HepG2 (cell line): Measurements from ENCODE around the gene COL8A1. TPM values are rescaled to one million over a fixed set of nuclear protein-coding genes. Genes with fewer than 3 reads are reported as not detected.

ENCODE experiments used
- ATAC-seq: fragments of 200-7000 bp; cut with Tn5 transposase; 3 replicates; pipeline ENCODE4 v1.9.1; 2020; ENCODE audit warnings: mild to moderate bottlenecking, moderate library complexity
- BruUV-seq: library from RNA; stranded (reverse); fragments of 400-500 nt; replicated peaks from 2 replicates; lab custom pipeline; 2021; lab: Mats Ljungman, UMichigan
- CTCF ChIA-PET: fragments of 300-600 bp; formaldehyde crosslinking; extraction: SDS; loops from one replicate; lab custom pipeline; 2021; ENCODE audit warnings: low total read pairs, inconsistent platforms, low intra/inter-chr PET ratio; lab: Yijun Ruan, JAX
- POLR2A ChIA-PET: fragments of 350-600 bp; sonication (Branson Sonifier 250); formaldehyde crosslinking; loops from one replicate; lab custom pipeline; 2020; ENCODE audit warnings: antibody characterized with exemption, inconsistent platforms; lab: Yijun Ruan, JAX
- DNase-seq: peaks from one replicate; pipeline ENCODE4 v3.0.0-alpha.2; 2015; ENCODE audit warnings: low spot score
- FAIRE-seq: peaks from 3 replicates; lab custom pipeline; 2011; peaks lifted over from hg19 to GRCh38; lab: Jason Lieb, UNC
- H2AFZ ChIP-seq: one replicate; pipeline ENCODE4 v1.6.1; 2011; ENCODE audit warnings: low read length, inconsistent platforms
- H3K27ac ChIP-seq: fragments of 300-600 bp; 3 replicates; pipeline ENCODE4 v1.8.0; 2011; ENCODE audit warnings: mixed run types, mild to moderate bottlenecking, mixed read lengths, low read length, inconsistent platforms; ENCODE audit not compliant: insufficient read depth; ENCODE audit errors: extremely low read length
- H3K27me3 ChIP-seq, 2 experiments: fragments of 200-600 bp in 1 of 2; 2 replicates in 1 of 2; 3 replicates in 1 of 2; pipeline versions ENCODE4 v1.6.0 to v1.8.0; 2011; ENCODE audit warnings: low read length in 2 of 2, mild to moderate bottlenecking in 2 of 2, moderate library complexity in 2 of 2, inconsistent platforms in 1 of 2; ENCODE audit not compliant: insufficient read depth in 2 of 2, control insufficient read depth in 1 of 2
- H3K36me3 ChIP-seq, 2 experiments: fragments of 200-600 bp in 1 of 2; replicated peaks in 1 of 2; 2 replicates in 1 of 2; 3 replicates in 1 of 2; pipeline versions ENCODE4 v1.5.1 to v1.8.0; 2011; ENCODE audit warnings: low read length in 2 of 2, inconsistent platforms in 1 of 2; ENCODE audit not compliant: insufficient read depth in 2 of 2, control insufficient read depth in 1 of 2
- H3K4me1 ChIP-seq: 2 replicates; pipeline ENCODE4 v1.5.1; 2012; ENCODE audit warnings: low read length, inconsistent platforms; ENCODE audit not compliant: insufficient read depth
- H3K4me2 ChIP-seq: 2 replicates; pipeline ENCODE4 v1.6.0; 2011; ENCODE audit warnings: low read depth, low read length, inconsistent platforms
- H3K4me3 ChIP-seq, 3 experiments: fragments of 200-600 bp in 1 of 3; sonication (generic), shearing (Covaris generic) in 1 of 3; replicated peaks in 1 of 3; 2 replicates each; pipeline ENCODE4 v1.5.1; 2011 to 2016; ENCODE audit warnings: low read length in 3 of 3, inconsistent platforms in 2 of 3, low read depth in 2 of 3, mild to moderate bottlenecking in 2 of 3, control low read depth in 1 of 3, mixed read lengths in 1 of 3; ENCODE audit not compliant: insufficient read depth in 1 of 3
- H3K79me2 ChIP-seq: one replicate; pipeline ENCODE4 v1.6.1; 2011; ENCODE audit warnings: low read length, inconsistent platforms; ENCODE audit not compliant: insufficient read depth
- H3K9ac ChIP-seq: 2 replicates; pipeline ENCODE4 v1.6.0; 2011; ENCODE audit warnings: mild to moderate bottlenecking, low read depth, low read length, inconsistent platforms; ENCODE audit not compliant: insufficient read depth
- H3K9me3 ChIP-seq: 2 replicates; pipeline ENCODE4 v1.5.1; 2012; ENCODE audit warnings: mild to moderate bottlenecking, low read length
- H4K20me1 ChIP-seq: 2 replicates; pipeline ENCODE4 v1.6.0; 2011; ENCODE audit warnings: inconsistent platforms, mild to moderate bottlenecking, low read length, moderate library complexity; ENCODE audit not compliant: insufficient read depth
- GATA4 ChIP-seq: sonication (generic); IDR thresholded peaks from 2 replicates; pipeline ENCODE4 v1.6.1; 2016; ENCODE audit warnings: antibody characterized with exemption, low read depth, borderline replicate concordance
- HDAC1 ChIP-seq: sonication (generic); formaldehyde crosslinking; IDR thresholded peaks from 2 replicates; pipeline ENCODE4 v1.5.1; 2020; ENCODE audit warnings: mild to moderate bottlenecking, missing genetic modification reagents
- ONECUT2 ChIP-seq: sonication (generic); formaldehyde crosslinking; IDR thresholded peaks from 2 replicates; pipeline ENCODE4 v1.4.0; 2020; ENCODE audit warnings: missing genetic modification reagents
- RXRA ChIP-seq: sonication (generic); formaldehyde crosslinking; IDR thresholded peaks from 2 replicates; pipeline ENCODE4 v1.5.1; 2020; ENCODE audit warnings: missing genetic modification reagents
- SRSF4 ChIP-seq: fragments of 200-400 bp; formaldehyde crosslinking; IDR thresholded peaks from one replicate; pipeline ENCODE4 v1.6.1; 2018; ENCODE audit warnings: mild to moderate bottlenecking, low read depth, low read length, moderate library complexity; ENCODE audit not compliant: poor library complexity, severe bottlenecking
- STAG1 ChIP-seq: sonication (generic); formaldehyde crosslinking; IDR thresholded peaks from 2 replicates; pipeline ENCODE4 v1.4.0; 2020; ENCODE audit warnings: missing genetic modification reagents
- TOE1 ChIP-seq: sonication (generic); formaldehyde crosslinking; IDR thresholded peaks from 2 replicates; pipeline ENCODE4 v1.4.0; 2020; ENCODE audit warnings: mild to moderate bottlenecking, missing genetic modification reagents
- ZFP36 ChIP-seq: fragments of 150-350 bp; IDR thresholded peaks from 2 replicates; pipeline ENCODE4 v1.6.1; 2018; ENCODE audit warnings: borderline replicate concordance, low read length, low read depth; ENCODE audit not compliant: partially characterized antibody
- ZNF3 ChIP-seq: IDR thresholded peaks from 2 replicates; pipeline ENCODE4 v1.7.0; 2017; ENCODE audit warnings: inconsistent platforms
- ZNF703 ChIP-seq: sonication (generic); formaldehyde crosslinking; IDR thresholded peaks from 2 replicates; pipeline ENCODE4 v1.5.1; 2020; ENCODE audit warnings: missing genetic modification reagents, mild to moderate bottlenecking, moderate library complexity, borderline replicate concordance
- ZNF772 ChIP-seq: sonication (generic); formaldehyde crosslinking; IDR thresholded peaks from 2 replicates; pipeline ENCODE4 v1.5.0; 2020; ENCODE audit warnings: mild to moderate bottlenecking, missing genetic modification reagents
- WGBS: methylation state at CpG from one replicate; pipeline ENCODE4 v1.1.6; 2017; ENCODE audit warnings: low lambda C conversion rate; 5-methylcytosine and 5-hydroxymethylcytosine counted together
- in situ Hi-C: cut with HindIII; loops from 2 replicates; pipeline ENCODE4 v1.10.0; 2017; ENCODE audit warnings: low pct_unique_long_range_greater_than_20kb; ENCODE audit not compliant: extremely low pct_ligation_motif_present
- intact Hi-C: fragments of 100-400 bp; cut with micrococcal nuclease; formaldehyde crosslinking; loops from one replicate; pipeline ENCODE4 v1.10.0; 2022; ENCODE audit not compliant: unreplicated experiment
- polyA plus RNA-seq, 8 experiments: library from polyadenylated mRNA; depleted of rRNA in 3 of 8; stranded (reverse) in 7 of 8; unstranded in 1 of 8; fragments of >200 nt; fragmentation: Illumina TruSeq in 4 of 8; extraction: Trizol in 4 of 8; gene quantifications; 2 replicates each; pipeline versions ENCODE4 v1.2.1 to v1.2.3, GENCODE V29; 2011 to 2016; ENCODE audit warnings: low read depth in 4 of 8, missing spikeins in 1 of 8, mixed read lengths in 1 of 8; ENCODE audit not compliant: insufficient read depth in 1 of 8
- total RNA-seq, 5 experiments: library from RNA; depleted of rRNA; stranded (reverse); fragments of >200 nt; fragmentation: Illumina TruSeq; extraction: Trizol; gene quantifications; 2 replicates each; pipeline ENCODE4 v1.2.3, GENCODE V29; 2016; ENCODE audit warnings: low read depth in 1 of 5
- TF ChIP-seq, protein P1 (sequence below): sonication (generic); formaldehyde crosslinking; IDR thresholded peaks from 2 replicates; pipeline ENCODE4 v1.4.0; 2020; ENCODE audit warnings: missing genetic modification reagents, borderline replicate concordance
- TF ChIP-seq, protein P2 (sequence below): sonication (generic); formaldehyde crosslinking; IDR thresholded peaks from 2 replicates; pipeline ENCODE4 v1.5.1; 2020; ENCODE audit warnings: missing genetic modification reagents, mild to moderate bottlenecking, borderline replicate concordance
- TF ChIP-seq, protein P3 (sequence below): sonication (generic); formaldehyde crosslinking; IDR thresholded peaks from 2 replicates; pipeline ENCODE4 v1.5.0; 2020; ENCODE audit warnings: missing genetic modification reagents

Gene COL8A1
- total and polyA plus RNA-seq, 2 of the 13 experiments (the other 11 are each of a cell fraction or from before 2014, with no cell fraction given), result not detected

DNA sequence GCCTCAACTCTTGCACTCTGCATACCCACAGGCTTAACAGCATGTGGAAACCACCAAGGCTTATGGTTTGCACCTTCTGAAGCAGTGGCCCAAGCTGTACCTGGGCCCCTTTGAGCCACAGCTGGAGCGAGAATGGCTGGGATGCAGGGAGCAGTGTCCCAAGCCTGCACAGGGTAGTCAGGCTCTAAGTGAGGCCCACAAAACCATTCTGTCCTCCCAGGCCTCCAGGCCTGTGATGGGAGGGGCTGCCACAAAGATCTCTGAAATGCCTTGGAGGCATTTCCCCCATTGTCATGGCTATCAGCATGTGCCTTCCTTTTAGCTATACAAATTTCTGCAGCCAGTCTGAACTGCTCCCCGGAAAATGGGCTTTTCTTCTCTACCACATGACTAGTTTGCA is 166.8 kb downstream of the COL8A1 start:
- no peaks in the 10 kb centered on the region for H3K4me1 ChIP-seq
- no peak for DNase-seq
- TF ChIP-seq, protein P1, sequence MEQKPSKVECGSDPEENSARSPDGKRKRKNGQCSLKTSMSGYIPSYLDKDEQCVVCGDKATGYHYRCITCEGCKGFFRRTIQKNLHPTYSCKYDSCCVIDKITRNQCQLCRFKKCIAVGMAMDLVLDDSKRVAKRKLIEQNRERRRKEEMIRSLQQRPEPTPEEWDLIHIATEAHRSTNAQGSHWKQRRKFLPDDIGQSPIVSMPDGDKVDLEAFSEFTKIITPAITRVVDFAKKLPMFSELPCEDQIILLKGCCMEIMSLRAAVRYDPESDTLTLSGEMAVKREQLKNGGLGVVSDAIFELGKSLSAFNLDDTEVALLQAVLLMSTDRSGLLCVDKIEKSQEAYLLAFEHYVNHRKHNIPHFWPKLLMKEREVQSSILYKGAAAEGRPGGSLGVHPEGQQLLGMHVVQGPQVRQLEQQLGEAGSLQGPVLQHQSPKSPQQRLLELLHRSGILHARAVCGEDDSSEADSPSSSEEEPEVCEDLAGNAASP, result no peak
- no peak for TF ChIP-seq GATA4
- no peak for TF ChIP-seq SRSF4
- peak; percentile 58 for TF ChIP-seq ZFP36
- no peak for TF ChIP-seq RXRA
- TF ChIP-seq ZNF703 (CRISPR knock-in tag), result no peak
- TF ChIP-seq, all 625 proteins: peak for 1
- Histone ChIP-seq H3K36me3 (no peaks in the 10 kb centered on the region), H3K27ac (no peak overlapping the region), H4K20me1 (no peaks in the 10 kb centered on the region), H3K79me2 (no peaks in the 10 kb centered on the region), H3K9me3 (peaks cover 22% of the 10 kb centered on the region), H3K4me2 (no peak overlapping the region), H3K27me3 (no peaks in the 10 kb centered on the region), H3K4me3 (no peak overlapping the region), H3K9ac (no peak overlapping the region), H2AFZ (no peak overlapping the region)
- intact Hi-C loops (loop anchor here (5.0 kb wide), 1 partner anchor 633 kb away; no protein-coding TSS in a partner anchor), in situ Hi-C loops (loop anchor here (25.0 kb wide), 1 partner anchor 907 kb away; the partner anchor contains the start of gene TFG)
- ChIA-PET CTCF (no interaction called here), POLR2A (no interaction called here)
- WGBS, result 5% methylated on average over 1 of the region's 2 CpGs
- no peak for ATAC-seq
- no TSS peak for BruUV-seq
- no peak for FAIRE-seq

DNA sequence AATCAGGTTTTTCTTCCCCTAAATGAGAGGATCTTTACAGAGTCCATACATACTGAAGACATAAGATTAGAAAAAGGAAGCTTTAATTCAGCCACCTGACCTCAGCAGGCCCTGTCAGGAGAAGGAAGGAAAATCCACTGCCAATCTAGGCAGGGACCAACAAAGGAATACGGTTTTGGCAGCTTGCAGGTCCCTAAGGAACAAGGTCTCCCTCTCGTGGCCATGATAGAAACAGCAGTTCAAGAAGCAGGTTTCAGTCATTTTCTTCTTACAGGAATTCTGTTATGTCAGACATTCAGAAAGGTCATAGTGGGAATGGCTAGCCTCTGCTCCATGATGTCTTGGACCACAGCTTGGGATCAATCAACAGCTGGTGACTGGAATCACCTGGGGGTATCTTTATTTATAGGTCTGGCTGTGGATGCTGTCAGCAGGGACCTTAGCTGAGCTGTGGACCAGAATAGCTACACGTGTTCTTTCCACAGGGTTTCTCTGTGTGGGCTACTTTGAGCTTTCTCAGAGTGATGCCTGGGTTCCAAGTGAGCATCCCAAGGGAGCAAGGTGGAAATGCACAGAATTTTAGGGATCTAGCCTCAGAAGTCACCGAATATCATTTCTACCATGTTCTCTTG is 169.9 kb downstream of the COL8A1 start:
- intact Hi-C loops, result loop anchor here (5.0 kb wide), 1 partner anchor 636 kb away; no protein-coding TSS in a partner anchor
- FAIRE-seq, result peak; percentile 74
- no peak overlapping the region for H2AFZ ChIP-seq
- no peak overlapping the region for H3K4me2 ChIP-seq
- H3K9me3 ChIP-seq, result peaks cover 22% of the 10 kb centered on the region
- in situ Hi-C loops, result loop anchor here (25.0 kb wide), 1 partner anchor 904 kb away; the partner anchor contains the start of gene TFG
- H3K4me3 ChIP-seq, result no peak overlapping the region
- H3K4me1 ChIP-seq, result no peaks in the 10 kb centered on the region
- H3K27me3 ChIP-seq, result no peaks in the 10 kb centered on the region
- peak; percentile 55 for DNase-seq
- BruUV-seq, result no TSS peak
- peak; percentile 50; the same call in 2 of the 3 replicates for ATAC-seq
- CTCF ChIA-PET, result no interaction called here
- H3K27ac ChIP-seq, result no peak overlapping the region
- POLR2A ChIA-PET, result no interaction called here
- no peak overlapping the region for H3K9ac ChIP-seq
- 46% methylated on average over 4 of the region's 4 CpGs for WGBS
- no peaks in the 10 kb centered on the region for H4K20me1 ChIP-seq
- H3K36me3 ChIP-seq, result no peaks in the 10 kb centered on the region
- no peaks in the 10 kb centered on the region for H3K79me2 ChIP-seq
- TF ChIP-seq, protein P2, sequence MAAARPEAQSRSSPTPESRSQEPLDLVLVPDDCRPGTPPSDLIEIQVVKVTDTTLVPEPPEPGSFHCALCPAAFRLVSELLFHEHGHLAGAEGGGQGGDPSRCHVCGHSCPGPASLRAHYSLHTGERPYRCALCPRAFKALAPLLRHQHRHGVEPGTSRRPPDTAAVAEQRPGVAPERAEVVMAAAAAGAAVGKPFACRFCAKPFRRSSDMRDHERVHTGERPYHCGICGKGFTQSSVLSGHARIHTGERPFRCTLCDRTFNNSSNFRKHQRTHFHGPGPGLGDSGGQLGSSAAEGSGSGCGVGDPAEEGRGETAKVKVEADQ (CRISPR knock-in tag), result no peak
- TF ChIP-seq ONECUT2 (CRISPR knock-in tag) (no peak), HDAC1 (CRISPR knock-in tag) (no peak), ZNF772 (CRISPR knock-in tag) (no peak), ZNF3 (CRISPR knock-in tag) (no peak), STAG1 (CRISPR knock-in tag) (peak; percentile 34; the same call in 1 of the 2 replicates), TOE1 (CRISPR knock-in tag) (no peak)
- TF ChIP-seq, protein P3, sequence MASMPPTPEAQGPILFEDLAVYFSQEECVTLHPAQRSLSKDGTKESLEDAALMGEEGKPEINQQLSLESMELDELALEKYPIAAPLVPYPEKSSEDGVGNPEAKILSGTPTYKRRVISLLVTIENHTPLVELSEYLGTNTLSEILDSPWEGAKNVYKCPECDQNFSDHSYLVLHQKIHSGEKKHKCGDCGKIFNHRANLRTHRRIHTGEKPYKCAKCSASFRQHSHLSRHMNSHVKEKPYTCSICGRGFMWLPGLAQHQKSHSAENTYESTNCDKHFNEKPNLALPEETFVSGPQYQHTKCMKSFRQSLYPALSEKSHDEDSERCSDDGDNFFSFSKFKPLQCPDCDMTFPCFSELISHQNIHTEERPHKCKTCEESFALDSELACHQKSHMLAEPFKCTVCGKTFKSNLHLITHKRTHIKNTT (CRISPR knock-in tag), result no peak
